ENCODE measurements around the gene POLR3C. TPM values are rescaled to one million over a fixed set of nuclear protein-coding genes. Genes with fewer than 3 reads are reported as not detected.
A peak's percentile ranks its signal among the peaks of the same experiment; 100 is the strongest.

Gene POLR3C
- total RNA-seq, 6 experiments from 2014 or later, result 31.4 to 39.1 (median 35.1) TPM

DNA sequence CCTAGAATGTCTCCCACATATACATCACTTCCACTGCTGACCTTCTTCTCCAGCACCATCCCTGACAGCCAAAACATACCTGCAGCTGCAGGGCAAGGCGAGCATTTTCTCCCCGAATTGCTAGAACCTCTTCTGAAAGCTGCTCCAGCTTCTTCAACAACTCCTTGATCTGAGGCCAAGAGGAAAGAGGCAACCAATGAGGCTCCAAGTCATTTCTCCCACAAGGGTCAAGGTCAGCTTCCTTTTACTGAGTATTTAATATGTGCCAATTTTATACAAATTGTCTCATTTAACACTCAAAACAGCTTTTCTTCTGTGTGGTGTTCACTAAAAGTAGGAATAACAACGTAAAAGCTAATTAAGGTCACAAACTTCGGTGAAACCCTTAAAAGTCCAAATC is 44.2 kb downstream of the POLR3C start:
- DNase-seq, result no peak
- Mint-ChIP-seq H3K36me3 (ENCODE audit: low read depth) (no peaks in the 10 kb centered on the region), H3K4me1 (ENCODE audit: low read depth) (peaks cover 19% of the 10 kb centered on the region), H3K4me3 (no peak overlapping the region), H3K27ac (no peak overlapping the region), H3K9me3 (no peaks in the 10 kb centered on the region), H3K27me3 (ENCODE audit: insufficient read depth) (peaks cover 16% of the 10 kb centered on the region)
- TF ChIP-seq, protein P1, sequence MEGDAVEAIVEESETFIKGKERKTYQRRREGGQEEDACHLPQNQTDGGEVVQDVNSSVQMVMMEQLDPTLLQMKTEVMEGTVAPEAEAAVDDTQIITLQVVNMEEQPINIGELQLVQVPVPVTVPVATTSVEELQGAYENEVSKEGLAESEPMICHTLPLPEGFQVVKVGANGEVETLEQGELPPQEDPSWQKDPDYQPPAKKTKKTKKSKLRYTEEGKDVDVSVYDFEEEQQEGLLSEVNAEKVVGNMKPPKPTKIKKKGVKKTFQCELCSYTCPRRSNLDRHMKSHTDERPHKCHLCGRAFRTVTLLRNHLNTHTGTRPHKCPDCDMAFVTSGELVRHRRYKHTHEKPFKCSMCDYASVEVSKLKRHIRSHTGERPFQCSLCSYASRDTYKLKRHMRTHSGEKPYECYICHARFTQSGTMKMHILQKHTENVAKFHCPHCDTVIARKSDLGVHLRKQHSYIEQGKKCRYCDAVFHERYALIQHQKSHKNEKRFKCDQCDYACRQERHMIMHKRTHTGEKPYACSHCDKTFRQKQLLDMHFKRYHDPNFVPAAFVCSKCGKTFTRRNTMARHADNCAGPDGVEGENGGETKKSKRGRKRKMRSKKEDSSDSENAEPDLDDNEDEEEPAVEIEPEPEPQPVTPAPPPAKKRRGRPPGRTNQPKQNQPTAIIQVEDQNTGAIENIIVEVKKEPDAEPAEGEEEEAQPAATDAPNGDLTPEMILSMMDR (IDR thresholded peaks at IDR 0.05), result no peak

DNA sequence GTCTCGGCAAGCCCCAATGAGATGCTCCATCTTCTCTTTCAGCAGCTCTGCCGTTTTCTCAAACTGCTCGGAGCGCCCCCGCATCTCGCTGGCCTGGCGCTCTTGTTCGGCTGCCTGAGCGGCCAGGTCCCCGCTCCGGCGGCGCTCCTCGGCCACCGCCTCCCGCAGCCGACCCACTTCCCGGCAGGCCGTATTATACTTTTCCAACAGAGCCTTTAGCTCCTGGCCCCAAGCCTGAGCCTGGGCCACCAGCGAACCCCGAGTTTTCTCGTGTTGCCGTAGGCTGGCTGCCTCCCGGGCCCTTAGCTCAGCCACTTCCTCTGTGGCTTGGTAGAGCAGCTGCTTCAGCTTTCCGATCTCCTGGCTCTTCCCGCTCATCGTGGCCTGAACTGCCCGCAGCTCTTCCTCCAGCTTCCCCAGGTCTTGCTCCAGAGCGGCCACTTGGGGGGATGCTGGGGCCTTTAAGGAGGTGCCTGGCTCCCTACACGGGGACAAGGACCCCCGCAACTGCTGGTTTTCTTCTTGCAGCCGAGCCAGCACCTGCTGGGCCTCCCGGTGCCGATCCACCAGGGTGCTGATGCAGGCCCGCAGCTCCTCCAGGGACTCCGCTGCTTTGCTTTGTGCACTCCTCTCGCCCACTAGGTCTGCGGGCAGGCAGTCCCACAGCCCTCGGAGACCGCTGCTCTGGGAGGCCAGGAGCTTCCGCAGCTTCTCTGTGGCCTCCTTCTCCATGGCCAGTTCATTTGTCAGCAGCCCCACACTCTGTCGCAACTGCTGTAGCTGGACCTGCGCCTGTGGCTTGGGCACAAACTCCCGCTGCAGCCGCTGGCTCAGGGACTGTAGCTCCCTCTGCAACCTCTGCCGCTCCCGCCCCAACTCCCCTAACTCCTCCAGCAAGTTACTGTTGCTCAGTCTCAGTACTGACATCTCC is 48.3 kb downstream of the POLR3C start:
- Mint-ChIP-seq H3K4me1 (ENCODE audit: low read depth) (peaks cover 19% of the 10 kb centered on the region), H3K4me3 (peak overlapping the region; percentile 87), H3K9me3 (no peaks in the 10 kb centered on the region), H3K27me3 (ENCODE audit: insufficient read depth) (peaks cover 22% of the 10 kb centered on the region), H3K36me3 (ENCODE audit: low read depth) (no peaks in the 10 kb centered on the region), H3K27ac (peak overlapping the region; percentile 77)
- DNase-seq, result peak; percentile 25
- TF ChIP-seq, protein P1 (IDR thresholded peaks at IDR 0.05), result no peak

DNA sequence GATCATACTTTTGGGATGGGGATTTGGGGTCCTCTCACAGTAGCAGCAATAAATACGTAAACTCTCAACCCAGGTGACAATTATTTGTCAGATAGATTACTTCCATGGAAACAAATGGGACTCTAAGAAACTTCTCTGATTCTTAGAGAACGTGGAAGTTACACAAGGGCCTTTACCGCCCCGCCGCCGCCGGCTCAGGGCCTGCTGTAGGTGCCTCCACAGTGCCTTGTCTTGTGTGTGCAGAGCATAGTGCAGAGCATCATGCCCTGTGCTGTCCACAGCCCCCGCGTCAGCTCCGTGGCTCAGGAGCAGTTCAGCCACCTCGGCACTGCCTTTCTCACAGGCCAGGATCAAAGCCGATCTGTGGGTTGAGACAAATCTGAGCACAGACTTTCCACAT is 50.6 kb downstream of the POLR3C start:
- Mint-ChIP-seq H3K9me3 (no peaks in the 10 kb centered on the region), H3K36me3 (ENCODE audit: low read depth) (no peaks in the 10 kb centered on the region)
- TF ChIP-seq, protein P1 (IDR thresholded peaks at IDR 0.05), result no peak

DNA sequence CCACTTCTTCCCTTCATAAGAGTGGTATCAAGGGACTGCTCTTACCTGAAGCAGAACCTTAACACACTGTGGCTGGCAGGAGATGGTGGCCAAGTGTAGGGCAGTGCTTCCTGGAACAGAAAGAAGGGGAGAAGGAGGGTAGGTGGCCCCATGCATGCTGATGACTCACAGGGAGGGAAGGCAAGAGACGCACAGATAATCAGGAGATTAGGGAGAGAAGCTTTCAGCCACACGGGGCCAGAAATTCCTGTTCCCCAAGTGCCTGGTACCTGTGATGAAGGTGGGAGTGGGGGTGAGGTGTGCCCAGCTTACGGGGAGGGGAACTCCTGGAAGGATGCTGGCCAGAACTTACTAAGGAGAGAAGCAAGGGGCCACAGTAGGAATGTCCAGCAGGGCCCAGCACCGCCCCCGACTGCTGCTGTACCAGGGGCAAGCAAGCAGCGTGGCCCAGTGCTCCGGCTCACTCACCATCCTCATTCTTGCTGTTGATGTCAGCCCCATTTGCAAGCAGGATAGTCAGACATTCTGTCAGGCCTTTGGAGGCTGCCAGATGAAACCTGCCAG is 54.0 kb downstream of the POLR3C start:
- H3K9me3 Mint-ChIP-seq, result no peaks in the 10 kb centered on the region
- H3K36me3 Mint-ChIP-seq (ENCODE audit: low read depth), result no peaks in the 10 kb centered on the region
- peaks cover 17% of the 10 kb centered on the region for H3K4me1 Mint-ChIP-seq (ENCODE audit: low read depth)
- peaks cover 14% of the 10 kb centered on the region for H3K27me3 Mint-ChIP-seq (ENCODE audit: insufficient read depth)
- peak overlapping the region; percentile 7; the same call in 1 of the 2 replicates for H3K27ac Mint-ChIP-seq
- no peak for DNase-seq
- no peak overlapping the region for H3K4me3 Mint-ChIP-seq
- TF ChIP-seq, protein P1 (IDR thresholded peaks at IDR 0.05), result no peak

More for the DNA sequence above, 50.6 kb downstream of the POLR3C start:
- Mint-ChIP-seq H3K4me1 (ENCODE audit: low read depth) (peaks cover 35% of the 10 kb centered on the region), H3K4me3 (no peak overlapping the region), H3K27ac (no peak overlapping the region), H3K27me3 (ENCODE audit: insufficient read depth) (peaks cover 22% of the 10 kb centered on the region)
- DNase-seq, result no peak

DNA sequence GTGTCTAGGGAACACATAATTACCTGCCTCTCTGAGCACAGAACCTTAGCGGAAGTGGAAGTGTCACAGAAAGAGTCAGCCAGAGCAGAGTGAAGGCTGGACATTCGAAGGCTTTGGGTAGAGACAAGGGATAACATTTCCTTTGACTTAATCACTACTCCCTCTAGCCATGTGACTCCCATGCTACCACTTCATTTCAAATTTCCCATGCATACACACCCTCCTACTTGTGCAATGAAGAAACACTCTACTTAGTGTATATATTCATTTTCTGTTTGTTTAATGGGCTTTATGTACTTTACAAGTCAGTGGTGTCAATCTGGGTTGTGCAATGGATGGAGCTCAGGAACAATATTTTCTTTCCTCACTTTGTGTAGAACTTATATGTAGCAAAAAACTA is 54.7 kb downstream of the POLR3C start:
- H3K9me3 Mint-ChIP-seq, result no peaks in the 10 kb centered on the region
- no peaks in the 10 kb centered on the region for H3K36me3 Mint-ChIP-seq (ENCODE audit: low read depth)
- H3K27ac Mint-ChIP-seq, result no peak overlapping the region; the same call in 1 of the 2 replicates
- TF ChIP-seq, protein P1 (IDR thresholded peaks at IDR 0.05), result no peak
- H3K27me3 Mint-ChIP-seq (ENCODE audit: insufficient read depth), result peaks cover 14% of the 10 kb centered on the region
- no peak overlapping the region for H3K4me3 Mint-ChIP-seq
- peak; percentile 30 for DNase-seq
- H3K4me1 Mint-ChIP-seq (ENCODE audit: low read depth), result peaks cover 16% of the 10 kb centered on the region

Data from HFFc6 (cell line).